ENCODE measurements around the gene MEPCE.
A peak's percentile ranks its signal among the peaks of the same experiment; 100 is the strongest.
"Not testable (repeated sequence)": the region's sequence is repeated elsewhere in the genome, so short reads cannot be mapped to it uniquely, and the experiment has no call there.

The MEPCE gene, protein sequence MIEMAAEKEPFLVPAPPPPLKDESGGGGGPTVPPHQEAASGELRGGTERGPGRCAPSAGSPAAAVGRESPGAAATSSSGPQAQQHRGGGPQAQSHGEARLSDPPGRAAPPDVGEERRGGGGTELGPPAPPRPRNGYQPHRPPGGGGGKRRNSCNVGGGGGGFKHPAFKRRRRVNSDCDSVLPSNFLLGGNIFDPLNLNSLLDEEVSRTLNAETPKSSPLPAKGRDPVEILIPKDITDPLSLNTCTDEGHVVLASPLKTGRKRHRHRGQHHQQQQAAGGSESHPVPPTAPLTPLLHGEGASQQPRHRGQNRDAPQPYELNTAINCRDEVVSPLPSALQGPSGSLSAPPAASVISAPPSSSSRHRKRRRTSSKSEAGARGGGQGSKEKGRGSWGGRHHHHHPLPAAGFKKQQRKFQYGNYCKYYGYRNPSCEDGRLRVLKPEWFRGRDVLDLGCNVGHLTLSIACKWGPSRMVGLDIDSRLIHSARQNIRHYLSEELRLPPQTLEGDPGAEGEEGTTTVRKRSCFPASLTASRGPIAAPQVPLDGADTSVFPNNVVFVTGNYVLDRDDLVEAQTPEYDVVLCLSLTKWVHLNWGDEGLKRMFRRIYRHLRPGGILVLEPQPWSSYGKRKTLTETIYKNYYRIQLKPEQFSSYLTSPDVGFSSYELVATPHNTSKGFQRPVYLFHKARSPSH

DNA sequence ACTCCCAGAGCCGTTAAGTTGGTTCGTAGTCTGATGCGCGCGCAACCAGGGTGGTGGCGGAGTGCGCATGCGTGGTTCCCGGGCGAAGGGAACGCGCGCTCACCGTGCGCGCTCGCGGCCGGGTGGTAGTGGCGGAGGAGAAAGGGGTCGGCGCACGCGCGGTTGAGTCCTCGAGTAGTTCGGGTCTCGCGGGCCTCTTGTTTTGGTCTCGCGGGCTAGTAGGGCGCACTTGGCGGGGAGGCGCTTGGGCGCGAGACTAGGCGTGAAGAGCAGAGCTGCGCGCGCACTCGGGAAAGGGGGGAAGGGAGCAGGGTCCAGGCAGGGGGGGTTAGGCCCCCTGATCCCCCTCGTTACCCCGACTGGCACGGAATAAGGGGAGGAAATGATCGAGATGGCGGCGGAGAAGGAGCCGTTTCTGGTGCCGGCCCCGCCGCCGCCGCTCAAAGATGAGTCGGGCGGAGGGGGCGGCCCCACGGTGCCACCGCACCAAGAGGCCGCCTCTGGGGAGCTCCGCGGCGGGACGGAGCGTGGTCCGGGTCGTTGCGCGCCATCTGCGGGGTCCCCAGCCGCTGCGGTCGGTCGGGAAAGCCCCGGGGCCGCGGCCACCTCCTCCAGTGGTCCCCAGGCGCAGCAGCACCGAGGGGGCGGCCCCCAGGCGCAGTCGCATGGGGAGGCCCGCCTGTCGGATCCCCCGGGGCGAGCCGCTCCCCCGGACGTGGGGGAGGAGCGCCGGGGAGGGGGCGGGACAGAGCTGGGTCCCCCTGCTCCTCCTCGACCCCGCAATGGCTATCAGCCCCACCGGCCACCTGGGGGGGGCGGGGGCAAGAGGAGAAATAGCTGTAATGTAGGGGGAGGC, at the start of gene MEPCE:
MEPCE (plus strand) TSS at position 195 of the 856 bp plus-strand sequence; CDS start at position 383, 188 bp downstream.
- DNase-seq (ENCODE audit: low read depth, low spot score): peak; percentile 92

DNA sequence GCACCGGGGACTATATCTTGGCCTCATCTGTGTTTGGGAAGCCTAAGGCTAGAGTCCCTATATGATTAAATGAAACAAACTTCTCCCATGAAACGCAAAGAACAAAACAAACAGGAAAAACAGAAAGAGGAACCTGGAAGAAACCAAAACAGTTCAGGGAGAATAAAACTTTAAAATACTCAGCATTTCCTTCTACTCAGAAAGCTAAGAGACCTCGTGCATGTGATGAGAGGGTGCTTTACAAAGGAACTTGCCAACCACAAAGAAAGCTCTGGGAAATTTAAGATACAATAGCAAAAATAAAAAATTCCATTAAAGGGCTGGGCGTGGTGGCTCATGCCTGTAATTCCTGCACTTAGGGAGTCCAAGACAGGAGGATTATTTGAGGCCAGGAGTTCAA, 49.4 kb upstream of the MEPCE start:
- DNase-seq (ENCODE audit: low read depth, low spot score): no peak

DNA sequence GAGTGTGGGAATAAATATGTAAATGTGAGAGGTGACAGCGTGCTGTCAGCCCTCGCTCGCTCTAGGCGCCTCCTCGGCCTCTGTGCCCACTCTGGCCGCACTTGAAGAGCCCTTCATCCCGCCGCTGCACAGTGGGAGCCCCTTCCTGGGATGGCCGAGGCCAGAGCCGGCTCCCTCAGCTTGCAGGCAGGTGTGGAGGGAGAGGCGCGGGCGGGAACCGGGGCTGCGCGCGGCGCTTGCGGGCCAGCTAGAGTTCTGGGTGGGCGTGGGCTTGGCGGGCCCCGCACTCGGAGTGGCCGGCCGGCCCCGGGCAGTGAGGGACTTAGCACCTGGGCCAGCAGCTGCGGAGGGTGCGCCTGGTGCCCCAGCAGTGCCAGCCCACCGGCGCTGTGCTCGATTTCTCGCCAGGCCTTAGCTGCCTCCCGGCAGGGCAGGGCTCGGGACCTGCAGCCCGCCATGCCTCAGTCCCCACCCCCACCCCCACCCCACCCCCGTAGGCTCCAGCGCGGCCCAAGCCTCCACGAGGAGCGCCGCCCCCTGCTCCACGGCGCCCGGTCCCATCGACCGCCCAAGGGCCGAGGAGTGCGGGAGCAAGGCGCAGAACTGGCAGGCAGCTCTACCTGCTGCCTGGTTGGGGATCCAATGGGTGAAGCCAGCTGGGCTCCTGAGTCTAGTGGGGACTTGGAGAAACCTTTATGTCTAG, 47.9 kb upstream of the MEPCE start:
- DNase-seq (ENCODE audit: low read depth, low spot score): not testable (repeated sequence)

DNA sequence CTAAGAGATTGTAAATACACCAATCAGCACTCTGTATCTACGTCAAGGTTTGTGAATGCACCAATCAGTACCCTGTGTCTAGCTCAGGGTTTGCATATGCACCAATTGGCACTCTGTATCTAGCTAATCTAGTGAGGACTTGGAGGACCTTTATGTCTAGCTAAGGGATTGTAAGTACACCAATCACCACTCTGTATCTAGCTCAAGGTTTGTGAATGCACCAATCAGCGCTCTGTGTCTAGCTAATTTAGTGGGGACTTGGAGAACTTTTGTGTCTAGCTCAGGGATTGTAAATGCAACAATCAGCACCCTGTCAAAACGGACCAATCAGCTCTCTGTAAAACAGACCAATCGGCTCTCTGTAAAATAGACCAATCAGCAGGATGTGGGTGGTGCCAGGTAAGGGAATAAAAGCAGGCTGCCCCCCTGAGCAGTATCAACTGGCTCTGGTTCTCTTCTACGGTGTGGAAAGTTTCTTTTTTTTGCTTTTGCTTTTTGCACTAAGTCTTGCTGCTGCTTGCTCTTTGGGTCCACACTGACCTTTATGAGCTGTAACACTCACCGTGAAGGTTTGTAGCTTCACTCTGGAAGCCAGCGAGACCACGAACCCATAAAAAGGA, 47.3 kb upstream of the MEPCE start:
- not testable (repeated sequence) for DNase-seq (ENCODE audit: low read depth, low spot score)

DNA sequence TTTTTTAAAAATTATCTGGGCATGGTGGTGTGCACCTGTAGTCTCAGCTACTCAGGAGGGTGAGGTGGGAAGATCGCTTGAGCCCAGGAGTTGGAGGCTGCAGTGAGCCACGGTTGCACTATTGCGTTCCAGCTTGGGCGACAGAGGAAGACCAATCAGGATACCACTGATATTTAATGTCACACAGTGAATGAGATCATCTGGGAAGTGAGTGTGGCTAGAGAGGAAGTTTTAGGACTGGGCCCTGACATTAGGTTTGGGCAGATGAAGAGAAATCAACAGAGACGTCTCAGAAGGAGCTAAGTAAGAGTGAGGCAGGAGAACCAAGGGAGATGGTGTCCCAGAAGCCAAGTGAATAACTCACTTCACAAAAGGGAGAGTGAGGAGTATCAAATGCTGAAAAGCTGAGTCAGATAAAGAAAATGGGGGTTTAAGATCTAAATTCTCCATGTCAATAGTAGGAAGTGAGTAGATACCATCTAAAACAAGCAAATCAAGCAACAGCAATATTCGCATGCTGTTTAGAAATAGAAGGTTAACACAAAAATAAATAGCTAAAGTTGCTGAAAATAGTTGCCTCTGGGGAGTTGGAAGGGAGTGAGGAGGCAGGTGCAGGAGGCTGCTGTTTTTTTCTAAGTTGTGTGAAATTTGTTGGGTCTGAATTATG, 44.9 kb upstream of the MEPCE start:
- no peak for DNase-seq (ENCODE audit: low read depth, low spot score)

DNA sequence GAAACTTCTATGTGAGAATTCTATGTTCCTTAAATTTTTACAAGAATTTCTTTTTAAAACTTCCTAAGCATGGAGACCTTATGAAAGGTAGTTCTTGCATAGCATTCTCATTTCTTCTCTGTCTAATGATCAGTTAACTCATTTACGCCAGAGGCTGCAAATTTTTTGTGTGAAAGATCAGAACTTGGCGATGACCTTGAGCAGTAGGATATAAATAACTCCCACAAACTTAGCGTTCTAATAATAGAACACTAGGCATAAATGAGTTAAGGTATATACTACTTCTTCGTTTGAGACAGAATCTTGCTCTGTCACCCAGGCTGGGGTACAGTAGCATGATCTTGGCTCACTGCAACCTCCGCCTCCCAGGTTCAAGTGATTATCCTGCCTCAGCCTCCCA, 42.7 kb upstream of the MEPCE start:
- DNase-seq (ENCODE audit: low read depth, low spot score): no peak

DNA sequence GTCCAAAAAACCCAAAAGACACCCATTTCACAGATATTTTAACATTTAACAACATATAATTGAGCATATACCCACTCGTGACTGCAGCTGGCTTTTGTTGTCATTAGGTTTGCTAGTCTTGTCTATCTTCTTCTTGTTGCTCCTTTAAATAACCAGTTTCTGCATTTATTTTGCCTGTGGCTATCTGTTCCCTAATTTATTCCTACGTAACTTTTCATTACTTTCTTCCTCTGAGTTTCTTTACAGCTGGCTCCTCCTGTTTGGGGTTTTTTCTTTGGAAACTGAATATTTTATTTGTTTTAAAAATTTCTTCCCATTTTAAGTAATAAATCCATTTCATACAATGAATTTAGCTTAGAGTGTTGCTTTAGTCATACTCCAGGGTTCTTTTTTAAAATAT, 41.9 kb upstream of the MEPCE start:
- DNase-seq (ENCODE audit: low read depth, low spot score): no peak

DNA sequence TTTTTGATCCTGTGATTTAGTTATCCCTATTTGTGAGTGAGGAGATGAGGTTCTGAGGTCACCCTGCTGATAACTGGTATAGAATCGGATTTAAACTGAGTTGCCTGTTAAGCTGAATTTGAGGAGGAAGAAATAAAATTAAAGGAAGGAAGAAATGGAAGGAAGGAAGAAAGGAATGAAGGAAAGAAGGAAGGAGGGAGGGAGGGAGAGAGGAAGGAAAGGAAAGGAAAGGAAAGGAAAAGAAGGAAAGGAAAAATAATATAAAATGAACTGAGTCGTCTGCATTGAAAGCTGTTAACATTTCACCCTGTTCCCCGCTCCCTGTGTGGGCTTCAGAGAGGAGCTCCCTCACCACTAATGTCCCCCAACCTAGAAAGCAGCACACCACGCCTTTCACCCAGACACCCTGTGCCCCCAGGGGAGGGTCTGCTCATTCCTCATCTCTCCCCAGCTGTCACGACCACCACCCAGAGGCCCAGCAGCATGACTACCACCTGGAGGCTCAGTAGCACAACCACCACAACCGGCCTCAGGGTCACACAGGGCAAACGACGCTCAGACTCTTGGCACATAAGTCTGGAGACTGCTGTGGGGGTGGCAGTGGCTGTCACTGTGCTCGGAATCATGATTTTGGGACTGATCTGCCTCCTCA, 40.1 kb upstream of the MEPCE start:
- DNase-seq (ENCODE audit: low read depth, low spot score): no peak

DNA sequence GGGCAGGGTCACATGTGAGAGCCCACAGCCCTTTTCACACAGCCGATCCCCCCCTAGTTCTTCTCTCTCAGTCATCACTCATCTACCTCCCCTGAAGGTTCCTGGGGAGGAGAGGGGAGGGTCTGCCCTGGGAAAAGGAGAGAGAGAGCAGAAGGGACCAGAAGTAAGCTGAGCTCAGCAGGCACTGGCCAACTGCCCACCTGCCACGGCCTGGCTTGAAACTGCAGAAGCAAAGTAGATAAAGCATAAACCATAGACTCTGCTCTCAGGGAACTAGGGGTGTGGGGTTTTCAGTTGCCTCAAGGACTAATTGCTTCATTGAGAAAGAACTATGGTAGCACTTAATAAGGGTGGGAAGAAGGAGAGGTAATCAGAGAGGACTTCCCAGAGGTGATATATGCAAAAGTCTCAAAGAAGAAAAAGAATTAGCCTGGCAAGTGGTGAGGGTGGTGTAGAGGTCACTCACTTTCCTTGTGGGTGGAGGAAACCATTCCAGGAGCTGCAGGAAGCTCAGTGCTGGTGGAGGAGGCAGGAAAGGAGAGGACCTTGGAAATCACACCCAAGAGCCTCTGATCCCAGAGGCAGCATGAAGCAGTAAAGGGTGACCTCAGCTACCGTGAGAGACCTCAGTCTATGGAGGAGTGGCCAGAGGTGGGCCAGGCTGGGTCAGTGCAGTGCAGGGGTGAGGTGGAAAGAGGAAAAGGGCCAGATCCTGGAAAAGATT, 39.2 kb upstream of the MEPCE start:
- no peak for DNase-seq (ENCODE audit: low read depth, low spot score)

DNA sequence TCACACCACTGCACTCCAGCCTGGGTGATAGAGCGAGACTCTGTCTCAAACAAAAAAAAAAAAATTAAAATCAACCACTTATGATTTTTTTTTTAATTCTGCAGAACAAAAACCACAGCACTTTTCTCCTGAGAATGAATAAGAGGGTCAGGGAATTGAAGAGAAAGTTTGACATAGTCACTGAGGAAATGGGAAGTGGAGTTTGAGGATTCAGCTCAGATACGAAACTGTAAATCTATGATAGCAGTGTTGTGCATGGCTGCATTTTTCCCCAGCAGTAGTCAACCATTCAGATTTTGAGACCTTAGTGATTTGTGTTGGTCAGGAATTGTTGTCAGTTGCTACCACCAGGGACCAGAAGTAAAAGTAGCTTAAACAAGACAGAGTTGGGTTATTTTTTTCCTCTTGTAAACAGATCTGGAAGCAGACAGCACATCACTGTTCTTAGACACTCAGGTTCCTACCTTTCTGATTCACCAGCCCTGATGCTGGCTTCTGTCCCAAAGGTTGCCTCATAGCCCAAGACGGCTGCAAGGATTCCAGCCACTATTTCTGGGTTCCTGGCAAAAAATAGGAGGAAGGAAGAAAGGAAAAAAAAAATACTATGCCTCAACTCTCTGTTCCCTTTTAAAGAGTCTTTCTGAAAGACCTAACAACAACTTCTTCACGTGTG, 36.3 kb upstream of the MEPCE start:
- DNase-seq (ENCODE audit: low read depth, low spot score): no peak

DNA sequence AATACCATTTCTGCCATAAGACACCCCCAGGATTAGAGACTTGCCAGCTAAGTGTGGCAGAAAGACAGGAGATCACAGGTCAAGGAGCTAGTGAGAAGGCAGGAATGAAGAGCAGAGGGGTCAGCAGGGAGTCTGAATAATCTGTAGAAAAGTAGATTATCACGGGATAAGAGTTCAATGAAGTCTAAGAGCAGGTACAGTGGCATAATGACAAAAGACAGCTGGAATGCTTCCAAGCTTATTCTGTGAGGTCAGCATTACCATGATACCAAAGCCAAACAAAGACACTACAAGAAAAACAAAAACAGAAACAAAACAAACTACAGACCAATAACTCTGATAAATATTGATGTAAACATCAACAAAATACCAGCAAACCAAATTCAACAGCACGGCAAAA, 35.6 kb upstream of the MEPCE start:
- no peak for DNase-seq (ENCODE audit: low read depth, low spot score)

DNA sequence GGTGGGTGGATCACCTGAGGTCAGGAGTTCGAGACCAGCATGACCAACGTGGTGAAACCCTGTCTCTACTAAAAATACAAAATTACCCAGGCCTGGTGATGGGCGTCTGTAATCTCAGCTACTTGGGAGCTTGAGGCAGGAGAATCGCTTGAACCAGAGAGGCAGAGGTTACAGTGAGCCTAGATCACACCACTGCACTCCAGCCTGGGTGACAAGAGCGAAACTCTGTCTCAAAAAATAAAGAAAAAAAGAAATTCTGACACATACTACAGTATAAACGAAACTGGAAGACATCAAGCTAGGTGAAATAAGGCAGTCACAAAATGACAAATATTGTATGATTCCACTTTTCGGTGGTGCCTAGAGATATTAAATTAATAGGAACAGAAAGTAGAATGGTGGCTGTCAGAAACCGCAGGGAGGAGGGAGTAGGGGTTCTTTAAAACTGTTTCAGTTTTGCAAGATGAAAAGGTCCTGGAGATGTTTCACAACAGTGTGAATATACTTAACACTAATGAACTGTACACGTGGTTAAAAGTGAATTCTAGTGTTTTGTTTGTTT, 33.1 kb upstream of the MEPCE start:
- no peak for DNase-seq (ENCODE audit: low read depth, low spot score)

DNA sequence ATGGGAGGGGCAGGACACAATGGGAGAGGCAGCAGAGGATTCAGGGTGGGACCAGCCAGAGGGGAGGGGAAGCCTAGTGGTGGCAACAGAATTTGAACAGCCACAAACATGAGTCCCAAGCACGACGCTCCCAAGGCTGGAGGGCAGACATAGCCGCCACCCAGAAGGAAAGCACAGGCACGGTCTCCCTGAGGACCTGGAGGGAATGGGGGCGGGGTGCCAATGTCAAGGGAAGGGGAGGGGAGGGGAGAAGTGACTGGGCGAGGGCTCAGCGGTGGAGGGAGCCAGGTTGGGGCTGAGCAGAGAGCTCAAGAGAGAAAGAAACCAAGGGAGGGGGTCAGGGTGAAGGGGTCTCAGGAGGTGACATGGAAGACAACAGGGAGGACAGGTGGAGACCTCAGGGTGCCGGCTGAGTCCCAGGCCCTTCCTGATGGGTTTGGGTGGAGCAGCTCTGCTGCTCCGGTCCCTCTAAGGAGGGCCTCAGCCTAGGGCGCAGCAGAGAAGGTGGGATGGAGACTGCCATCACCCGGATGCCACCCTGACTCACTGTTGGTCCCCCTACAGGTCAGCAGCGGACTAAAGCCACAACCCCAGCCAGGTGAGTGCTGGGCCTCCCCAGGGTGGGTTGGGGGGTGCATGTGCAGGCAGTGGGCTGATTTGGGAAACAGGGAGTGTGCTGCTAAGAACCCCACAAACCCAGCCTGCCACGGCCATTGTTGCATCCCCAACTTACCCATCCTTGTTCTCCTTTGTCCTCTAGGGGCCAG, 32.1 kb upstream of the MEPCE start:
- DNase-seq (ENCODE audit: low read depth, low spot score): no peak

DNA sequence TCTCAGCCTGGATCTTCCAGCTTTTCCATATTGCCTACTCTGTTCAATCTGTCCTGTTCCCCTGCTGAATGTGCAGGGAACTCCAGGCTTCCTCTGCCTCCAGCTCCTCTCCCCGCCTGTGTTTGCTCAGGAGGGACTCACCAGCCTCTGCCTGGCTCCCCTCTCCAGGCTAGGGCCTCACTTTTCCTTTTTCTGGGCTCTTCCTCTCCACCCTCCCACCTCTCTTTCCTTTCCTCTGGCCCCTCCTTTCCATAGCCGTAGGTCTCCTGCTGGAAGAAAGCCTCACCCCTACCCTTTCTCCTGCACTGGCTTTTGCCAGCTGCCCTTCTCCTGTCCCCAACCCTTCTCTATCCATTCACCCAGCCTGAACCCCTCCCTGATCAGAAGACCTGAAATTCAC, 31.4 kb upstream of the MEPCE start:
- DNase-seq (ENCODE audit: low read depth, low spot score): no peak

DNA sequence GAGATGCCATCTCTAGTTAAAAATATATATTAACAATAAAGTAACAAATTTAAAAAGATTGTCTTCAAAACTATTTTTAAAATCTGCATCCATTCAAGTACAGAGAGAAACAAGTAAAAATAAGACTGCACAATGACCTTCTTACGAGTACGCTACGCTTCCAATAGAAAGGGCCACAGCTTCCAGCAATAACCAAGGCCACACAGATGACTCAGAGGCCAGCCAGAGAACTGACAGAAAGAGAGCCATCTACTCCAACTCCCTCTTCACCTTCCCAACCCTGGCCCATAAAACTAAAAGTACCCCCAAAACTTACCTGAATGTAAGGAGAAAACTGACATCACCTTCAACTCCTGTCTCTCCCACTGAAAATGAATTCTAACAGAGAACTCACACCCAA, 29.6 kb upstream of the MEPCE start:
- DNase-seq (ENCODE audit: low read depth, low spot score): no peak

DNA sequence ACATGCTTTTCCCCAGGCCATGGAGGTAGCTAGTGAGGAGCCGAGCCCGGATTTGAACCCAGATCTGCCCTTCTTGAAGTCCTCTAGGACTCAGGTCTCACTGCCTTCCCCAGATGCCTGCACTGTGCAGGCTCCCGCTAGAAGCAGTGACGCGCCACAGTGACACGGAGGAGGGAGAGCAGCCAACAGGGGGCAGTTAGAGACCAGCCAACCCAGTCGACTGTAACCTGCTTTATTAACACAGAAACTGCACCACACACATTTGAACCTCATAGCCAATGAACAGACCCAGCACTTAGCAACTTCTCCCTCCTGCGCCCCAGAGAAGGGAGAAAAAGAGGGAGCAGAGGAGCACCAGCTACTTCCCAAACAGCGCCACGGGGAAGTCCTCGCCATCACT, 29.0 kb upstream of the MEPCE start:
- DNase-seq (ENCODE audit: low read depth, low spot score): no peak

DNA sequence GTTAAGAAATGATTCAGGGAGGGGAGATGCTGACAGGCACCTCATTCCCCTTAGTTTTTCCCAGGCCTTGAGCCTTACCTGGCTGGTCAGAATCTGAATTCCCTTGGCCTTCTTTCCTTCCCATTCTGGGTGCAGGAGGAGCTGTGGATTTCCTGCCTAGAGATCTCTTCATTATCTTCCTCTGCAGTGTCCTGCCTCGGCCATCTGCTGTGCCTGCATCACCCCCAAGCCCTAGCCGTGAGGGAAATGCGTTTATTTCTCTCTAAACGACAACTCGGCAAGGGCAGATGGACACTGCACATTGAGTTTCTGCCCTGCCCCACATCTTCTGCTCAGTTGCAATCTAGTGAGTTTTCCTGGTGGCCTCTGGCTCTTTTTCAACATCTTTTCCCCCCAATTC, 27.8 kb upstream of the MEPCE start:
- no peak for DNase-seq (ENCODE audit: low read depth, low spot score)

DNA sequence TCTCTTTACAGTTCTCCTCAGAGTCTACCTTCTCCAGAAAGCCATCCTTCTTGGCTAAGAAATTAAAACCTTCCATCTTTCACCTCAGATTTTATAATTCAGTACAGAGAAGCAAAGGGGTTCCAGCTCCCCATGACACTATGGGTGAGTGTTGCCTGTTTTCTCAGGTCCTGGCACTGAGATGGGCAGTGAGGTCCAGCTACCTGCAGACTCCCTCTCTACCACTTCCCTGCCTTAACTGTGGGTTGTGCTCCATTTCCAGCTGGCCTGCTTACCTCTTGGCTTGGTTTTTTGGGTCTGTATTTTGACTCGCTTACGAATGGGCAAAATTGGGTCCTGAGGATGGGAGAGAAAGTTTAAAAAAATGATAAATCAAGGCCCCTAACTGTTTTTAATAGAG, 27.4 kb upstream of the MEPCE start:
- no peak for DNase-seq (ENCODE audit: low read depth, low spot score)

Data from smooth muscle cell of the brain vasculature (primary cell).